Activated CD8-positive, alpha-beta memory T cell treated with anti-CD3 and anti-CD28 coated beads for 24 hours (primary cell): ENCODE measurements around the gene DEFB129.
"Not testable (repeated sequence)": the region's sequence is repeated elsewhere in the genome, so short reads cannot be mapped to it uniquely, and the experiment has no call there.

Source experiments
- DNase-seq: peaks from one replicate; pipeline ENCODE4 v3.0.0-alpha.2; 2020

The DEFB129 gene

GRCh38 chr20:226958-227357 lies at the start of gene DEFB129:
Gene DEFB129 (plus strand): TSS chr20:227258. CDS start chr20:227289, 31 bp downstream.
- DNase-seq: no peak

- no peak for DNase-seq
Measured at GRCh38 chr20:184288-184687, 42.8 kb upstream of the DEFB129 start.

GRCh38 chr20:187733-188132 lies 39.3 kb upstream of the DEFB129 start:
- DNase-seq: no peak

- DNase-seq: no peak
Measured at GRCh38 chr20:189611-190010, 37.4 kb upstream of the DEFB129 start, which contains the start of gene DEFB128. Gene DEFB128 (minus strand): TSS chr20:189711. CDS start chr20:189623, 88 bp downstream.

- no peak for DNase-seq
Measured at GRCh38 chr20:198225-198624, 28.8 kb upstream of the DEFB129 start.

GRCh38 chr20:199996-200395 lies 27.1 kb upstream of the DEFB129 start:
- no peak for DNase-seq

- DNase-seq: not testable (repeated sequence)
Measured at GRCh38 chr20:203630-204029, 23.4 kb upstream of the DEFB129 start.

- no peak for DNase-seq
Measured at GRCh38 chr20:208942-209566, 18.0 kb upstream of the DEFB129 start.

GRCh38 chr20:210809-211502 lies 16.1 kb upstream of the DEFB129 start:
- no peak for DNase-seq

- DNase-seq: no peak
Measured at GRCh38 chr20:214383-214782, 12.7 kb upstream of the DEFB129 start.

GRCh38 chr20:215796-216195 lies 11.3 kb upstream of the DEFB129 start:
- no peak for DNase-seq

GRCh38 chr20:217266-217665 lies 9.8 kb upstream of the DEFB129 start:
- no peak for DNase-seq

DNA sequence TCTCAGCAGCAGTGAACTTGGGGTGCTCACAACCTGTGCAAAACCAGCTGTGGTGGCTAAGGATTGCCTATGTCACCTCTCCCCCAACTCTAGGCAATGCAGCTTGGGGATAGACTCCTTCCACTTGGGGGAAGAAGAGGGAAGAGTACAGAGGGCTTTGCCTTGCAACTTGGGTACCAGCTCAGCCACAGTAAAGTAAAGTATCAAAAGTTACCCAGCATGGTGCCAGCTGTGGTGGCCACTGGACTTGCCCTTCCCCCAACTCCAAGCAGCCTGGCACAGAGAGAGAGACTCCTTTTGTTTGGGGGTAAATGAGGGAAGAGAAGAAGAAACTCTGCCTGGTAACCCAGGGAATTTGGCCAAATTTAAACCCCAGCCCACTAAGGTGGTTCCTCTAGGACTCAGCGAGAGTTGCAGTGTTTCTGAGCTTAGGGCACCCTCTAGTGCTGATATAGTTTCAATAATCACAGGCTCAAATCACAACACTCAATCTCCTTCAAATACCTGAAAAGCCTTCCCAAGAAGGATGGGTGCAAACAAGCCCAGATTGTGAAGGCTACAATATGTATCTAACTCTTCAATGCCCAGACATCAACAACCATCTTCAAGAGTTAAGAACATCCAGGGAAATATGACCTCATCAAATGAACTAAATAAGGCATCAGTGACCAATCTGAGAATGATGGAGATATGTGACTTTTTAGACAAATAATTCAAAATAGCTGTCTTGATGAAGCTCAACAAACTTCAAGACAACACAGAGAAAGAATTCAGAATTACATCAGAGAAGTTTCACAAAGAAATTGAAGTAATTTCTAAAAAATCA lies 7.6 kb upstream of the DEFB129 start:
- no peak for DNase-seq

GRCh38 chr20:221258-221830 lies 5.7 kb upstream of the DEFB129 start:
- DNase-seq: no peak

DNA sequence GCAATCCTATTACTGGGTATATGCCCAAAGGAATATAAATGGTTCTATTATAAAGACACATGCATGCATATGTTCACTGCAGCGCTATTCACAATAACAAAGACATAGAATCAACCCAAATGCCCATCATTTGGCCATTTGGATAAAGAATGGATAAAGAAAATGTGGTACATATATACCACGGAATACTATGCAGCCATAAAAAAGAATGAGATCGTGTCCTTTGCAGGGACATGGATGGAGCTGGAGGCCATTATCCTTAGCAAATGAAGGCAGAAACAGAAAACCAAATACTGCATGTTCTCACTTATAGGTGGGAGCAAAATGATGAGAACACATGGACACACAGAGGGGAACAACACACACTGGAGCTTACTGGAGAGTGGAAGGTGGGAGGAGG lies 1.2 kb upstream of the DEFB129 start:
- DNase-seq: not testable (repeated sequence)

DNA sequence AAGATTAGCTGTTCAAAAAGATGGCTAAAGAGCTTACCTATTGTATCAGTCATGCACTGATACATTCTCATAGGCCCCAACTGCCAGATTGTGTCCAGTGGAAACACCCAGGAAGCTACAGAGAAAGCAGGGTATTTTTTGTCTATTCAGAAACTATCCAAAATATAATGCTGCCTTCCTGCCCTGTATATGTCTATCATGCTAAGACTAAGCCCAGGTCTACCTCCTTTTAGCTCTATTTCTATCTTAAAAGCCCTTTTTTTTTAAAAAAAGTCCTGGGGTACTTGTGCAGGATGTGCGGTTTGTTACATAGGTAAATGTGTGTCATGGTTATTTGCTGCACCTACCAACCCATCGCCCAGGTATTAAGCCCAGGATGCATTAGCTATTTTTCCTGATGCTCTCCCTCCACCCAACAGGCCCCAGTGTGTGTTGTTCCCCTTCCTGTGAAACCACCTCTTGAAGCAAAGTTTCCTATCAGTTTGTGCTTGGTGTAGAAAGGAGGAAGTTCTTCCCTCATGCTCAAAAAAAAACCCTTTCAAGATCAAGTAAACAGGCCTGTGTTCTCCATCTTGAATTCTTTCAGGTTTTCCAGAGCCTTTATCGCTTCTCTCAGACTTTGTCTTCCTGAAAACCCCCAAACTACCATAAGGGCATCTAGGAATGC lies 514 bp downstream of the DEFB129 start:
- DNase-seq: no peak

DNA sequence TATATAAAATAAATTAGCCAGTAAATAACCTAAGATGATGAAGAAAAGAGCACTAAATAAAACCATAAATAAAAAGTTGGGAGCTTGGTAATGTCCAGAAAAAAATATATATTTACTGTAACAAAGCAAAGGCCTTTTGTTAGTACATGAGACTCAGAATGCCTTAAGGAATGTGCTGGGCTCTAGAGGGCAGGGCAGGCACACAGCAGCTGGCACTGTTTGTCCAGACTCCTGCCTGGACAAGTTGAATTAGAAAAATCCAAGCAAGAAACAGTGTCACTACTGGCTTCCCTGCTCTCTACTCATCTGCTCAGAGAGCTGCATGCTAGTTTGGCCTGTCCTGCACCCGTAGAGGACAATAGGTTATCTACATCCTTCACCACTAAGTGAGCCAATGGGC lies 8.8 kb downstream of the DEFB129 start:
- DNase-seq: no peak

DNA sequence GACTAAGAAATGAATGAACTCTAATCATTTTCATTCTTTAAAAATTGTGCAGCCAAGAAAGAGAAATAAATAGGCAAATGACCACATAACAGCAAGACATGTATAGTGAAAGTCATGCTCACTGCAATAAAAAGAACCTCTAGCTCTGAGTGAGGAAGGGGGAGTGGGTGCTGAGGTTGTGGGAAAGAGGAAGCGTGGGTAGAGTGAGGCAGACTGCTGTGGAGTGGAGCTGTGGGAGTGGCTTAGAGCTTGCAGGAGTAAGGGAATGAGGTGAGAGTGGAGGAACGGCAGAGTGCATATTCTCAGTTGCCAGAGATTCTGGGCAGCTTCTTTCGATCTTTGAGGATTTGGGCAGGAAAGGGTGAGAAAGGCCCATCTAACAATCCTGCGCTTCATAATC lies 10.4 kb downstream of the DEFB129 start:
- DNase-seq: no peak

- DNase-seq: no peak
Measured at GRCh38 chr20:237929-238328, 10.9 kb downstream of the DEFB129 start.

DNA sequence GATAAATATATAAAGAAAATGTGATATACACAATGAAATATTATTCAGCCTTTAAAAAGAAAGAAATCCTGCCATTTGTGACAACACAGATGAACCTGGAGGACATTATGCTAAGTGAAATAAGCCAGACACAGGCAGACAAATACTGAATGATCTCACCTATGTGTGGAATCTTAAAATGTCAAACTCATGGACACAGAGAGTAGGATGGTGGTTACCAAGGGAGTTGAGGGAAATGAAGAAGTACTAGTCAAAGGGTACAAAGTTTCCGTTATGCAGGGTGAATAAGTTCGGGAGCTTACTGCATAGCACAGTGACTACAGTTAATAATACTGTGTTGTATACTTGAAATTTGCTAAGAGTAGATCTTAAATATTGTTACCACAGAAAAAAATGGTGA lies 15.8 kb downstream of the DEFB129 start:
- no peak for DNase-seq

DNA sequence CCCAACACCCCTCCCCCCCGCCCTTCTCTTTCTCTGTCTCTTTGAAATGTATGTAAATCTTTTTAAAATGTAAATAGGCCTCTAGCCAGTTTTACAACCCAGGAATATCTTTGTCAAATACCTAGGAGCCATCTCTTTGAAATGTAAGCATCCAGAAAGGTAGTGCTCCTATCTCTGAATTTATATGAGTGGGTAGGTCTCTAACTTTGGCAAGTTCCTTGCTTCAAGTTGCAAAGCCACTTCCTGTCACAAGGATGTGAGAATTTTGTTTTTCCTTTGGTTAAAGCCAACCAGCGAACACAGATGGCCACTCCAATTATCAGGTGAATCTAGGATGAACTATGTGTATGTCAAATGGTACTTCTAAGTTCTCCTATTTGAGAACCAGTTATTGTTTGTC lies 24.3 kb downstream of the DEFB129 start:
- DNase-seq: no peak

DNA sequence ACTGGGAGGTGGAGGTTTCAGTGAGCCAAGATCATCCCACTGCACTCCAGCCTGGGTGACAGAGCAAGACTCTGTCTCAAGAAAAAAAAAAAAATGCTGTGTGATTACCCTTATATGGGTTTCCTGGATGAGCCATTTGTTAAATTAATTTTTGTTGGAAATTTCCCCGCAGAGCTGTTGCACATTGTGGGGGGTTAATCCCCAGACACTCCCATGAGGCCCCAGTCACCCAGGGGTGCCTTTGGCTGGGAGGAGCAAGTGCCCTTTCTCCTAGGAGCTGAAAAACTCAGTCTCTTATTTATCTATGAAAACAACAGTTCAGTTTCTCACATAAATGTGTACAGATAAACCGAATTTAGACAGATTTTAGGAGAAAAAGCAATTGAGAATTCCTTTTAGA lies 25.7 kb downstream of the DEFB129 start:
- no peak for DNase-seq

GRCh38 chr20:253447-253846 lies 26.4 kb downstream of the DEFB129 start:
- not testable (repeated sequence) for DNase-seq
